ENCODE results near the gene UVRAG. TPM values are rescaled to one million over a fixed set of nuclear protein-coding genes. Genes with fewer than 3 reads are reported as not detected.

The UVRAG gene
- total and polyA plus RNA-seq, 4 donors: 8.7 to 53.2 (median 18.3) TPM

- DNase-seq: peak in 2 of 3 donors; percentile 21 to 40
- H3K4me3 ChIP-seq: no peak overlapping the region
- ATAC-seq (ENCODE audit: insufficient read depth, low FRiP score): no peak
- H3K27me3 ChIP-seq (ENCODE audit: control insufficient read depth in 3 of 3, insufficient read depth in 3 of 3, low read length in 2 of 3): no peaks in the 10 kb centered on the region
- H3K4me1 ChIP-seq (ENCODE audit: control insufficient read depth in 5 of 5, insufficient read depth in 5 of 5, low read length in 5 of 5): peaks cover 0 to 10% (median 3%) of the 10 kb centered on the region in 5 donors
- no peaks in the 10 kb centered on the region for H3K9me3 ChIP-seq (ENCODE audit: control insufficient read depth in 4 of 4, insufficient read depth in 3 of 4, low read length in 3 of 4)
- peaks cover 0 to 3% (median 0%) of the 10 kb centered on the region in 4 donors for H3K36me3 ChIP-seq (ENCODE audit: control insufficient read depth in 4 of 4, insufficient read depth in 4 of 4, low read length in 4 of 4)
- no peak overlapping the region for H3K27ac ChIP-seq (ENCODE audit: low read depth in 1 of 2, low read length in 1 of 2)
- H3K9ac ChIP-seq (ENCODE audit: insufficient read depth in 1 of 2, low read length in 2 of 2): no peak overlapping the region
- TF ChIP-seq CTCF (IDR thresholded peaks at IDR 0.05; ENCODE audit: control extremely low read depth, extremely low read depth): no peak
- 26 to 44% methylated on average over 1 of the region's 1 CpG for WGBS, 2 donors
Measured at GRCh38 chr11:75996523-75997442, 181.8 kb downstream of the UVRAG start.

GRCh38 chr11:76004400-76004799 is 189.4 kb downstream of the UVRAG start:
- no peak overlapping the region for H3K4me3 ChIP-seq
- no peaks in the 10 kb centered on the region for H3K4me1 ChIP-seq (ENCODE audit: control insufficient read depth in 5 of 5, insufficient read depth in 5 of 5, low read length in 5 of 5)
- peaks cover 3 to 16% (median 10%) of the 10 kb centered on the region in 4 donors for H3K36me3 ChIP-seq (ENCODE audit: control insufficient read depth in 4 of 4, insufficient read depth in 4 of 4, low read length in 4 of 4)
- H3K9me3 ChIP-seq (ENCODE audit: control insufficient read depth in 4 of 4, insufficient read depth in 3 of 4, low read length in 3 of 4): no peaks in the 10 kb centered on the region
- H3K9ac ChIP-seq (ENCODE audit: insufficient read depth in 1 of 2, low read length in 2 of 2): no peak overlapping the region
- TF ChIP-seq CTCF (IDR thresholded peaks at IDR 0.05; ENCODE audit: control extremely low read depth, extremely low read depth): no peak
- no peaks in the 10 kb centered on the region for H3K27me3 ChIP-seq (ENCODE audit: control insufficient read depth in 3 of 3, insufficient read depth in 3 of 3, low read length in 2 of 3)
- 96% methylated on average over 3 of the region's 3 CpGs for WGBS, 2 donors
- DNase-seq (no peak), ATAC-seq (ENCODE audit: insufficient read depth, low FRiP score) (no peak)
- no peak overlapping the region for H3K27ac ChIP-seq (ENCODE audit: low read depth in 1 of 2, low read length in 1 of 2)

GRCh38 chr11:76005756-76006155 is 190.7 kb downstream of the UVRAG start:
- H3K9ac ChIP-seq (ENCODE audit: insufficient read depth in 1 of 2, low read length in 2 of 2): no peak overlapping the region

More at GRCh38 chr11:76005756-76006155, 190.7 kb downstream of the UVRAG start:
- WGBS, 2 donors: 94 to 96% methylated on average over 3 of the region's 3 CpGs
- no peaks in the 10 kb centered on the region for H3K9me3 ChIP-seq (ENCODE audit: control insufficient read depth in 4 of 4, insufficient read depth in 3 of 4, low read length in 3 of 4)
- ATAC-seq (ENCODE audit: insufficient read depth, low FRiP score): no peak
- no peaks in the 10 kb centered on the region for H3K27me3 ChIP-seq (ENCODE audit: control insufficient read depth in 3 of 3, insufficient read depth in 3 of 3, low read length in 2 of 3)
- no peaks in the 10 kb centered on the region for H3K4me1 ChIP-seq (ENCODE audit: control insufficient read depth in 5 of 5, insufficient read depth in 5 of 5, low read length in 5 of 5)
- no peak for TF ChIP-seq CTCF (IDR thresholded peaks at IDR 0.05; ENCODE audit: control extremely low read depth, extremely low read depth)
- H3K27ac ChIP-seq (ENCODE audit: low read depth in 1 of 2, low read length in 1 of 2): no peak overlapping the region
- no peak for DNase-seq
- H3K36me3 ChIP-seq (ENCODE audit: control insufficient read depth in 4 of 4, insufficient read depth in 4 of 4, low read length in 4 of 4): peaks cover 3 to 16% (median 10%) of the 10 kb centered on the region in 4 donors
- no peak overlapping the region for H3K4me3 ChIP-seq

All from lung (tissue), 12 donors.